ENCODE data around the gene TDRKH.

TDRKH gene

GRCh38 chr1:151790071-151790939 lies at the start of gene TDRKH:
Gene TDRKH (minus strand): TSS chr1:151790500. CDS start chr1:151783022, 7,478 bp downstream.
- peak; percentile 97 for DNase-seq

GRCh38 chr1:151839457-151840403 lies 49.4 kb upstream of the TDRKH start, which contains the start of gene C2CD4D:
Gene C2CD4D (minus strand): TSS chr1:151839820. CDS start chr1:151838989, 831 bp downstream.
- DNase-seq: peak; percentile 50

GRCh38 chr1:151839082-151839412 lies 48.7 kb upstream of the TDRKH start:
- no peak for DNase-seq

GRCh38 chr1:151838222-151839081 lies 48.2 kb upstream of the TDRKH start:
- no peak for DNase-seq

GRCh38 chr1:151837884-151838221 lies 47.6 kb upstream of the TDRKH start:
- no peak for DNase-seq

GRCh38 chr1:151837197-151837596 lies 46.9 kb upstream of the TDRKH start:
- DNase-seq: no peak

GRCh38 chr1:151835596-151835995 lies 45.3 kb upstream of the TDRKH start:
- no peak for DNase-seq

- DNase-seq: no peak
Observed at GRCh38 chr1:151834239-151834638, 43.9 kb upstream of the TDRKH start.

- no peak for DNase-seq
Observed at GRCh38 chr1:151833172-151833900, 43.0 kb upstream of the TDRKH start.

- no peak for DNase-seq
Observed at GRCh38 chr1:151832318-151832980, 42.1 kb upstream of the TDRKH start.

- no peak for DNase-seq
Observed at GRCh38 chr1:151831605-151832004, 41.3 kb upstream of the TDRKH start, which contains the start of gene RORC. Gene RORC (minus strand): TSS chr1:151831802. CDS start chr1:151831764, 38 bp downstream.

GRCh38 chr1:151831256-151831591 lies 40.9 kb upstream of the TDRKH start:
- DNase-seq: no peak

GRCh38 chr1:151830055-151830454 lies 39.8 kb upstream of the TDRKH start:
- no peak for DNase-seq

GRCh38 chr1:151829352-151830046 lies 39.2 kb upstream of the TDRKH start:
- no peak for DNase-seq

GRCh38 chr1:151828921-151829320 lies 38.6 kb upstream of the TDRKH start:
- no peak for DNase-seq

- DNase-seq: no peak
Observed at GRCh38 chr1:151827853-151828252, 37.6 kb upstream of the TDRKH start.

GRCh38 chr1:151825751-151826660 lies 35.7 kb upstream of the TDRKH start:
- DNase-seq: peak; percentile 29

- DNase-seq: no peak
Observed at GRCh38 chr1:151825204-151825603, 34.9 kb upstream of the TDRKH start.

- no peak for DNase-seq
Observed at GRCh38 chr1:151823175-151823574, 32.9 kb upstream of the TDRKH start.

GRCh38 chr1:151822404-151822803 lies 32.1 kb upstream of the TDRKH start:
- DNase-seq: no peak

Measured in activated CD4-positive, alpha-beta T cell treated with anti-CD3 and anti-CD28 coated beads for 1 hour (primary cell).